ENCODE measurements around the gene ITLN2.
"Not testable (repeated sequence)": the region's sequence is repeated elsewhere in the genome, so short reads cannot be mapped to it uniquely, and the experiment has no call there.

The ITLN2 gene

DNA sequence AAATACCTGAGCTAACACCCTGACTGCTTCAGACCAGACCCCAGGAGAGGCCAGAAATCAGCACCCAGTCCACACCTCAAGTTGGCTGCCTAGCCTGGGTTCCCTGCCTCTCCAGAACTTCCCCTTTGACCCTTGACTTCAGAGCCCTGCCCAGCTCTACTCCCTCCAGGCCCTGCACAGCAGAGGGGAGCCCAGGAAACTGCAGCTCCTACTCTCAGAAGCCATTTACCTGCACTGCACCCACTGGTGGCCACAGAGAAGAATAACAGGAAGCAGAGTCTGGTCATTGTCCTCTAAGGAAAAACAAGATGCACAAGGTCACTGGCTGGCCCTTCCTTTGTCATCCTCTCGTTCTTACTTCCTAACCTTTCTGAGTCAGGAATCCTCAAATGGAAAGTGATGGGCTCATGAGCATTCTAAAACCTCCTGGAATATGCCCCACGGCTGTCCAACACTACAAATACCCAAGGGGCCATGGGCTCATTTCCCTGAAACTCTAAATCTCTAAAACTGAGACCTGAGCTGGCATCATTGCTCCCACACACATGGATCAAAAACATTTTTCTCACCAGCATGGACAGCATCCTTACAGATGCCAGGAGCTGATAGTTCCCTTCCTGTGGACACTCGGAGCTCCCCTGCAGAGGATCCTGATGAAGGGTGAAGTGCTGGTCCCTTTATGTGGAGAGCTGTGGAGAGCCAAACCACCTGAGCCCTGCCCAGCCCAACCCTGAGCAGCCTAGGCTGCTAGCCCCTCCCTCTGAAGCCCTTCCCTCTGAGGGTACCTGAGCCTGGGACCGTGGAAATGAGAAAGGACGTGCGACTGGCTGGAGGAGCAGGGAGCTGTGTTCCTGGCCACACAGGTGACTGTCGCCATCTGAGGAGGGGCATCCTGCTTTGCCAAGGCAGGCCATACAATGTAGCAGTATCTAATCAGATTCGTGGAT, at the start of gene ITLN2:
ITLN2 (minus strand) TSS at position 652 of the 947 bp plus-strand sequence; CDS start at position 584, 68 bp downstream.
- DNase-seq (ENCODE audit: low read depth), result peak; percentile 12

DNA sequence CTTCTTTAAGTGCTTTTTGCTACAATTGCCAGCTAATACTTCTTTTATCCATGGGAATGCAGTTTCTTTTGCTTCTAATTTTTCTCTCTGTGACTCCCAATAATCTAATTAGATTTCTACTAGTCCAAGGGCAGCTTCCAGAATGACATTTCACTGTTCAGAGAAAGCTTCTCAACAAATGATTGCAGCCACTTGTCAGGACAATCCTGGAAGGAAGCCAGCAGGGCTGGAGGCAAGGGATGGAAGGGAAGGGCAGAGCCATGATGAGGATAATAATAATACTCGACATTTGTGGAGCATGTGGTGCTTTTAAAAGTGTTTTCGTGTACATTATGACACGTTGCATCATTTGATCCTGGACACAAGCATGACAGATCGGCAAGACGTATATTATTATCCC, 46.9 kb upstream of the ITLN2 start:
- no peak for DNase-seq (ENCODE audit: low read depth)

DNA sequence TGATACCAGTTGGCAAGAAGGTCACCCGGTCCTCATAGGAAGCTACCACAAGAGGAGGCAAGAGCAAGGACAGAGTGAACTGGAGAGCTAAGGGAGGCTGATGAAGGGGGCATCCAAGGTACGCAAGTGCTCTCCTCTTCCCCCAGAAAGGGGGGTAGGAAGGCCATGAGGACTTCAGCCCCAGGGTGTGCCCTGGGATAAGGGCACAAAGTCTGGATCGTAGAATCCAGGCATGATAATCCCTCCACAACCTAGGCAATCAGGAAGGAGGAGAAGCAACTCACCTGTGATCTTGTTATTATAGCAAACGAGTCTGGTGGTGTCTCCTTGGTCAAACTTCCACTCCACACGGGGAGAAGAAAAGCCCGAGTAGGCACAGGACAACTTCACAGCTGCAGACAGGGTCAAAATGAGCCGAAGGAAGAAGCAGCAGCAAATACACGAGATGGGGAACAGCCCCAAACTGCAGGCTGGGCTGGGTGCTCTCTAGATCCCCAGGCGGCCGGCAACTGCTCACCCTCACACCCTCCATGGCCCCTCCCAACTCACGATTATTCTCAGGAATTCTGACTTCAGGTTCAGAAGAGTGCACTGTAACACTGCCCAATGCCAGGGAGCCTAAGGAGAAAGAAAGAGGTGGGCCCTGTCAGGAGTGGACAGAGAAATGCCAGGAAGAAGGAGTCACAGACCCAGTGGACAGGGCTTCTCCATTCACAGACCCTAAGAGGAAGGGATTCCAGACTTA, 46.3 kb upstream of the ITLN2 start:
- no peak for DNase-seq (ENCODE audit: low read depth)

DNA sequence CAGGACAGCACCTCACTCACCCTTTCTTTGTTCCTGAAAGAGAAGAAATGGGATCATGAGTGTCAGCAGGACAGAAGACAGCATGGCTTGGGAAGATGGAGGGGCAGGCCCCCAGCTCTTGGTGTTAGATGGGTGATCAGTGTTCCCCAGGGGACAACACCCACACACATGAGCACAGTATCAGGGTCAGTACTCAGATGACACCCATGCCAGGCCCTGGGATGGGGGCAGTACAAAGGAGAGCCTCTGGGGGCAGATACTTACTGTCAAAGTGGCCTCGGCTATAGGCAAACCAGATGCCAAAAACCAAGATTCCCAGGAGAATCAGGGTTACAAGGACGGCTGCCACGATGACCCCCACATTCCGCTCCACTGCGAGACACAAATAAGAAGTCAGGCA, 44.8 kb upstream of the ITLN2 start:
- no peak for DNase-seq (ENCODE audit: low read depth)

DNA sequence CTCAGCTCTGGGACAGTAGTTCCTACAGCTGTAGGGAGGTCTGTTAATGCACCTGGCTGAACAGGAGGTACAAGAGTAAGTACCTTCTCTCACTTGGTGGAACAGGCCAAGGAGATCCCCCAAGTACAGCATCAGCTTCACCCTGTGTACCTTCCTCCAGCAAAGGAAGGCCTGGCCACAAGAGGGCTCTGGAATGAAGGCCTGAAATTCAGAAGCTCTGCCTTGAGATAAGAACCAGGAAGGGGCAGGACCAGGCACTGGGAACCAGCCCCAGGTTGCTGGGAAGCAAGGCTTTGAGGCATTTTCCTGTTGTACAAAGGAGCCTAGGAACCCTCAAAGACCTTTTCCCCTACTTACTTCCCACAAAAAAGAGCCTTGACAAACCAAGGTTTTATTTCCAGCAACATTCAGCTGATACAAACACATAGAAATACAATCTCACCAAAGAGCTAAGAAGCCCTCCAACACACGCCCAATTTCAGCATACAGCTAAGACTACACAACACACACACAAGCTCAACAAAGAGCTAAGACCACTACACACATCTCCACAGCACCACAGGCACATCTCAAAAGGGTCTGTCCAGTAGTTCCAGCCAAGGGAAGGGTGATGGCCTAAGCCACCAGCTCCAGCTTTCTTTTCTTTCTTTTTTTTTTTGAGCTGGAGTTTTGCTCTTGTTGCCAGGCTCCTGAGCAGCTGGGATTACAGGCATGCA, 42.9 kb upstream of the ITLN2 start:
- peak; percentile 20 for DNase-seq (ENCODE audit: low read depth)

DNA sequence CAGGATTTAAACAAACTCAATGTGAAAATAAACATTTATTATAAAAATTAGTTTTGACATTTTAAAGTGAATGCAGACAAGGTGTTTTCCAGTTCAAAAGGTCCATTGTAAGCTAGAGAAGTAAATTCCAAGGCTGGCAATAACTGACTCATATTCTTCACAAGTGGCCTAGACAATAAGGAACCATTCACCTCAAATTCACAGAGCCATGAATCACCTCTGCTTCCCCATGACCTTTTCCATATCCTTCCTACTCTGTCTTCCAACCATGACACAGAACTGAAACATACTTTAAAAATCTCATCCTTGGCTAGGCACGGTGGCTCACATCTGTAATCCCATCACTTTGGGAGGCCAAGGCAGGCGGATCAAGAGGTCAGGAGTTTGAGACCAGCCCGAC, 41.6 kb upstream of the ITLN2 start:
- DNase-seq (ENCODE audit: low read depth), result no peak

DNA sequence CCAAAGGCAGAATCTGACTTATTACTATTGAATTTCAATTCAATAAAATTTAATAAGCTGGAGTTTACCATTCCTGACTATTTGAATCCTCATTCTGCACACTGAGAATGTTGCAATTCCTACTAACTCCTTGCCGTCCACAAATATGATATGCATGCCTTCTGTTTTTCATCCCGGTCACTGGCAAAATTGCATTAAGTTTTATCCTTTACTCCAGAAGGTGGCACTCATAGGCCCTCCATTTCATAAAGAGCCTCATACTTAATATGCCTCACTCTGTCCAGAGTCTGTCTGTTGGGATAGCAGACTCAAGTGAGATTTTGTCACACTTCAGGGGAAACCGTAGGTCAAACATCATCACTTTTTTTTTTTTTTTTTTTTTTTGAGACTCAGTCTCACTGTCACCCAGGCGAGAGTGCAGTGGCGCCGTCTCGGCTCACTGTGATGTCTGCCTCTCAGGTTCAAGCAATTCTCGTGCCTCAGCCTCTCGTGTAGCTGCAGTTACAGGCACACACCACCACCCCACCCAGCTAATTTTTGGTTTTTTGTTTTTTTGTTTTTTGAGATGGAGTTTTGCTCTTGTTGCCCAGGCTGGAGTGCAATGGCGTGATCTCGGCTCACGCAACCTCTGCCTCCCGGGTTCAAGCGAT, 39.1 kb upstream of the ITLN2 start:
- DNase-seq (ENCODE audit: low read depth), result no peak

DNA sequence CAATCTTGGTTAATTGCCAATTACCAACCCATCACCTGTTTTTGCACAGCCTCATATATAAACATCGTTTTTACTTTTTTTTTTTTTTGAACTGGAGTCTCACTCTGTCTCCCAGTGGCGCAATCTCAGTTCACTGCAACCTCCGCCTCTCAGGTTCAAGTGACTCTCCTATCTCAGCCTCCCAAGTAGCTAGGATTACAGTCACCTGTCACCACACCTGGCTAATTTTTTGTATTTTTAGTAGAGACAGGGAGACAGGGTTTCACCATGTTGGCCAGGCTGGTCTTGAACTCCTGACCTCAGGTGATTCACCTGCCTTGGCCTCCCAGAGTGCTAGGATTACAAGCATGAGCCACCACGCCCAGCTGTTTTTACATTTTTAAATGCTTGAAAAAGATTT, 37.4 kb upstream of the ITLN2 start:
- not testable (repeated sequence) for DNase-seq (ENCODE audit: low read depth)

DNA sequence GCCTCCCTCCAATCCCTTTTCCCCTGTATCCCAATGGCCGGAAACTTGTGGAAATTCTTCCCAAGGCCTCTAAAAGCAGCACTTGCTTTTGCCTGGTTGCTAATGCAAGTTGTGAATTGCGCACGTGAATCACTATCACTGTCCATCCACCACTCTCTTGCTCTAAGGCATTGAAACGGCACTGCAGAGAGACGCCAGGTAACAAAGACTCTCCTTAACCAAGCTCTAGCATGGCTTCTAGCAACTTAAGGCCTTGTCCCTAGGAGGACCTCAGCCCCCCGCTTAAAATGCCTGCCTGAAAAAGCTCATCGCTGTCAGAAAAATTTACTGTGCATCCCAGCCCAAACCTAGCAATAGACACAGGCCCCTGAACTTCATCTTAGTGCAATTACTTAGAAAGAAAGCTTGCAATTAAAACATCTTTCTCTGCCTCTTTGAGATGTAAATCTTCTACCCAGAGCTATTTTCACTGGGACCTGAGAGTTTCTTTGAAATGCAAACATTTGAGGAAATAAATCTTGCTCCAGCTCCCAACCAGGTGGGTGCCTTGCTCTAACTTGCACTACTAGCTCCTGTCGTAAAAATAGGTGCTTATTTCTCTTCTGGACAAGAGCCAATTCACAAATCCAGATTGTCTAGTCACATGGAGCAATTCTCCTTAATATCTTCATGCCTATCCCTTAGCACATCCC, 32.9 kb upstream of the ITLN2 start:
- no peak for DNase-seq (ENCODE audit: low read depth)

DNA sequence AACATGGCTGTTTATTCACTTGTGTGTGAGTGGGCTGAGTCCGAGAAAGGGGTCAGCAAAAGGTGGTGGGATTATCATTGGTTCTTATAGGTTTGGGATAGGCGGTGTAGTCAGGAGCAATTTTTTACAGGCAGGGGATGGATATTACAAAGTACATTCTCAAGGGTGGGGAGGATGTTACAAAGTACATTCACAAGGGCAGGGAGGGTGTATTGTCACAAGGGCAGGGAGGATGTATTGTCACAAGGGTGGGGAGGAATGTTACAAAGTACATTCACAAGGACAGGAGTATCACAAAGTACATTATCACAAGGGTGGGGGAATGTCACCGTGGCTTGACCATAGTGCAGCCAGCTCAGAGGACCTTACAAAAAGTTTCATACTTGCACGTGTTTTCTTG, 31.1 kb upstream of the ITLN2 start:
- DNase-seq (ENCODE audit: low read depth), result no peak

DNA sequence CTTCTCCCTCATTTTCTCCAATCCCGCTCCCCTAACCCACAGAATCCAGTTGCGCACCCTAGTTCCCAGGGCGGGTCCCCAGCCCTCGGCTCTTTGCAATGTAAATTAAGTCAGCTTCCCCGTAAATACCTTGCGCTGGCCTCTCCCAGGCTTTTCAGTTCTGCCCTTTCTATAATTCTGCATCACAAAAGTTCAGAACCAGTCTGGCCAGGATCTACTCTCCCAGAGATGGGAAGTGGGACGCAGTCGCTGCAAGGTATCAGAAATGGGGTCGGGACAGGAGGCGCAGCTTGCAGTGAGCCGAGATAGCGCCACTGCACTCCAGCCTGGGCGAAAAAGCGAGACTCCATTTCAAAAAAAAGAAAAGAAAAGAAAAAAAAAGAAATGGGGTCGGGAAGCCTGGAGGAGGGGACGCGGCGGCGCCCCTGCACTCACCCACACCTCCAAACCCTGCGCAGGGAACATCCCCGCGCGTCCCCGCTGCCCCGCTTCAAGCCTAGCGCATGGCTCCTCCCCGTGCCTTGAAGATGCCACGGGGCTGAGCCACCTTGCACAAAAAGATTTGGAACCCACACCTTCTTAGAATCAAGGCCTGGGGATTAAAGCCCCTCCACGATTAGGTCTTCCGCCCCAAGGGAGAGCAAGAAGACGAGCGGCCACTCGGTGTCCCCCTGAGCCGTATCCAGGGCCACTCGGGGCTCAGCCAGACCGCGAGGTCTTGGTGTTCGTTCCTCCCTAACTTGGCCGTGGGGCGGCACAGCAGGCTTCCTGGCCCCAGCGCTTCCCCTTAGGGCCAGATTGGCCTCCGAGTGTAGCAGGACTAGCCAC, 27.2 kb upstream of the ITLN2 start:
- no peak for DNase-seq (ENCODE audit: low read depth)

DNA sequence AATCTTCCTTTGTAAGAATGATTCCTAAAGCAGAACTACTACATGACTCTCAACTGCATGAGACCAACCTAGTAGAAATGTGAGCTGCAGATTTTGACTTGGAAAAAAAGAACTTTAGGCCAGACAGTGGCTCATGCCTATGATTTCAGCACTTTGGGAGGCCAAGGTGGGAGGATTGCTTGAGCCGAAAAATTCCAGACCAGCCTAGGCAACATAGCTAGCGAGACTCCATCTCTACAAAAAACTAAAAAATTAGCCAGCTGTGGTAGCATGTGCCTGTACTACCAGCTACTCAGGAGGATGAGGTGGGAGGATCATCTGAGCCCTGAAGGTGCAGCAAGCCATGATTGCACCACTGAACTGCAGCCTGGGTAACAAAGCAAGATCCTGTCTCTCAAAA, 24.7 kb upstream of the ITLN2 start:
- DNase-seq (ENCODE audit: low read depth), result no peak

DNA sequence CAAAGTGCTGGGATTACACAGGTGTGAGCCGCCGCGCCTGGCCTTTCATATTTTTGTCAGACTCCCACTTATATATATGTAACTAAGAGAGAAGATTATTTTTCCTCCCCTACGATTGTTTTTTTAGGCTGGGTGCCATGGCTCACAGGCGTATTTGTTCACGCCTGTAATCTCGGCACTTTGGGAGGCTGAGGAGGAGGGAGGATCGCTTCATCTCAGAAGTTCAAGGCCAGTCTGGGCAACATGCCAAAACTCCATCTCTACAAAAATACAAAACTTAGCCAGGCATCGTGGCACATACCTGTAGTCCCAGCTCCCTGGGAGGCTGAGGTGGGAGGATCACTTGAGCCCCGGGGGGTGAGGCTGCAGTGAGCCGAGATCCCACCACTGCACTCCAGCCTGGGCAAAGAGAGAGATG, 23.9 kb upstream of the ITLN2 start:
- DNase-seq (ENCODE audit: low read depth), result no peak

DNA sequence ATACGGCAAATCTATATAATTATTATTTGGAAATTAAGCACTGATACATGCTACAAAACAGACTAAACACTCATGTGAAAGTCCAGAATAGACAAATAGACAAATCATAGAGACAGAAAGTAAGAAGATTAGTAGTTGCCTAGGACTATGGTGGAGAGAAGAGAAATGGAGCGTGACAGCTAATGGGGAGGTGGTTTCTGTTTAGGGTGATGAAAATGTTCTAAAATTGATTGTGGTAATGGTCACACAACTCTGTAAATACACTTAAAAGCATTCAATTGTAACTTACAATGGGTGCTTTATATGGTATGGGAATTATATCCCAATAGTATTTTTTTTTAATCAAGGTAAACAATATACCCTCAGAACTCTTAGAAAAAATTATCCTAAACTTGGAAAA, 20.4 kb upstream of the ITLN2 start:
- no peak for DNase-seq (ENCODE audit: low read depth)

DNA sequence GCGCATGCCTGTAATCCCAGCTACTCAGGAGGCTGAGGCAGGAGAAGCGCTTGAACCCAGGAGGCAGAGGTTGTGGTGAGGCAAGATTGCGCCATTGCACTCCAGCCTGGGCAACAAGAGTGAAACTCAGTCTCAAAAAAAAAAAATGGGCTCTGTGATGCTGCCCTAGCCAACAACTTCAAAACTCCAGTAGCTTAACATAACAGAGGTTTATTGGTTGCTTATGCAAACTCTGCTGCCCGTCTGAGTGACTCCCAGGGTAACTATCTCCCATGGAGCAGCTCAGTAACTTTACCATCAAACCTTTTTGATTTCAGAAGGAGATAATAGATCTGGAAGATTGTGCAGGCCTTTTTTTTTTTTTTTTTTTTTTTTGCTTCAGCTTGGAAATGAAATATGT, 18.9 kb upstream of the ITLN2 start:
- DNase-seq (ENCODE audit: low read depth), result no peak

DNA sequence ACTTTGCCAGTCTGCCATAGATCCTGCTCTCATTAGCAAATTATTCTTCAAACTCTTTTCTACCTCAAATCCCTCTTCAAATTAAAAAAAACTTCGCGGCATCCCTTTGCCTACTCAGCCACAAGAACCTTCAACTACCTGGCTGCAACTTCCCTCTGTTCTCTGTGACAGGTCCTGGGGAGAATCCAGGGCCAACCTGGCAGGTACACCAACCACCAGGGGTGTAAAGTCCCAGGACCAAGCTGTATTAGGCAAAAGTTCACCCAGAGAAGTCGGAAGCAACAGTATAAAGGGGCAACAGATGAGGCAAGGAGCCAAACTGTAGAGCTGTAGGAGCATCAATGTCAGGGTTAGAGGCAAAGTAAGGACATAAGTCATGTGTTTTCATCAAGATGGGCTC, 18.3 kb upstream of the ITLN2 start:
- DNase-seq (ENCODE audit: low read depth), result no peak

DNA sequence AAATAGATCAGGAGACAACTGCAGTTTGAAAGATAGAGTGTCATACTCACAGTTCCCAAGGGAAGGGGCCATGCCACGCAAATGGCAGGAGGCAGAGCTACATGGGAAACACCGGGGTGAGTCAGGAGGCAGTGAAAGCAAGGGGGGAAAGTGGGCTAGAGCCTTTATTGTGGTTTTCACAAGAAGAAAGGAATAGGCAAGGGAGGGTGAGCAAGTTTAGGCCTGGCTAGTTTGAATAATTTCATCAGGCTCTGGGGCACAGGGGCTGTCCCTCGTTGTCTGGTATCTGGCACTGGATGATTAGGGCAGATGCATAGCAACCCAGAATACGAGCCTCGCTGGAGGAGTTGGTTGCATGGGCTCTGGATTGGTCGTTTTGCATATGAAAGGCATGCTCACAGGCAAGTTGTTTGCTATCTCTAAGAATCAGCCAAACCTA, 17.0 kb upstream of the ITLN2 start:
- no peak for DNase-seq (ENCODE audit: low read depth)

DNA sequence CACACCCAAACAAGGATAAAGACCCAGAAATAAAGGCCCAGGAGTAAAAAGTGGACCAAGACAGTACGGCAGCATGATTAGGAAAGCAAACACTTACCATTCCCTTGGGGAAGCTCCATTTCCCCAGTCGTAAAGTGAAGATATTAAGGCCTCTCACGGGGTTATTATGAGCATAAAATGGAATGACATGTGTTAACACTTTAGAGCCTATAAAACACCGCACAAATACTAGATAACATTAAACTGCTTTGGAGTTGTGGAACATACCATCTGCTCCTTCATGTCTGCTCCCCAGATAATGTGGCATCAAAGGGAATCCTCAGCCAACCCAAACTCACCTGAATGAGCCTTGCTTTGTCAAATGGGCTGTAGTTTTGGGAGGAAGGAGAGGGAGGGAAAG, 8.9 kb upstream of the ITLN2 start:
- DNase-seq (ENCODE audit: low read depth), result no peak

DNA sequence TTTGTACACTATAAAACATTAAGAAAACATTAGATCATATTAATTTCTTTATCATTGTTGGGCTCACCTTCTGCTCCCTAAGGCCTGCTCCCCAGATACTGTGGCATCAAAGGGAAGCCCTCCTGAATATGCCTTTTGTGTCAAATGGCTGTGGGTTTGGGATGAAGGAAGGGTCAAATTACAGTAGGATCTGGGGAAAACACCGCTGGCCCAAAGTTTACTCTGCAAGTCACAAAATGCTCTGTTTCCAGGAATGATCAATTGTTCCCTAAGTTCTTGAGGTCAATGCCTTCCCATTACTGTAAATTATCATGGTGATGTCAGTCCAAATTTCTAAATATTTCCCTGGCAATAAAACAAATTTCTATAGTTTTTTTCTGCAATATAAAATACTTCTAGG, 6.8 kb upstream of the ITLN2 start:
- no peak for DNase-seq (ENCODE audit: low read depth)

DNA sequence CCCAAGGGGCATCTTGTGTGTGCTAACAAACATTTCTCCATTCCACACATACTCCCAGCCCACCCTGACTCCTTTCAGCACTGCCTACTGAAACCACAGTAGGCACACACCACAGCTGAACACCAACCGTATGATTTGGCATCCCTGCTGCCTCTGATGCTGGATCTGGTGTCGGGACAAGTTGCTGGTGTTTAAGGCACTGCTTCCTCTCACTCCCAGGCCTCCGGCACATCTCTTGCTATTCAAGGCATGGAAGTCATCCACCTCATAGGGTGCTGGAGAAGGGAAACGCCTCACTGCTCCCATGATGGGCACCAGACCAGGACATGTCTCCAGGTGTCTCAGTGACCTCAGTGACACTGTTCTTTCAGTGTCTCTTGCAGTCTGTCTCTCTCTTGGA, 2.4 kb upstream of the ITLN2 start:
- DNase-seq (ENCODE audit: low read depth), result no peak

DNA sequence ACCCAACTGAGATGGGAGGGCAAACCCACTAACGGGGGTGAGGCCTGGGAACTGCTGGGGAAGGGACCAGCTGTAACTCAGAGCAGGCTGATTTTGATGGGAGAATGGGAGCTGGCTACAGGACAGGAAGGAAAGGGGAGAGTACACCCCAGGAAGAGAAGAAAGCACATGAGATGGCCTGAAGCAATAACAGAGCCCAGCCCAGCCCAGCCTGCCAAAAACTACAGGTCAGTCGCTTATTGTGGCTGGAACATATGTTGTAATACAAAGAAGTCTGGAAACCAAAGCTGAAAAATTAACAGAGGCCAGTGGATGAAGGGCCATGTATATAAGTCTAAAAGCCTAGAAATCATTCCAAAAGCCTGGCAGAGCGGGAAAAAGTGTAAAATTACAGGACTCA, 1.6 kb downstream of the ITLN2 start:
- no peak for DNase-seq (ENCODE audit: low read depth)

Measured in stimulated activated CD8-positive, alpha-beta memory T cell treated with anti-CD3 and anti-CD28 coated beads, Interleukin-12 subunit alpha, Interleukin-12 subunit beta, amount 100 ng/mL, for 1 hour (primary cell).